GM12878 (cell line): ENCODE data around the gene SLC25A26. TPM values are rescaled to one million over a fixed set of nuclear protein-coding genes. Genes with fewer than 3 reads are reported as not detected.

ENCODE experiments used
- ATAC-seq: fragments of 200-7000 bp; cut with Tn5 transposase; 3 replicates; pipeline ENCODE4 v1.9.1; 2020; ENCODE audit warnings: mild to moderate bottlenecking, moderate library complexity
- BruUV-seq: library from RNA; stranded (reverse); fragments of 400-500 nt; replicated peaks from 2 replicates; lab custom pipeline; 2021; lab: Mats Ljungman, UMichigan
- CTCF ChIA-PET: fragments of 300-600 bp; sonication (Branson Sonifier 250); formaldehyde crosslinking; extraction: SDS; loops from one replicate; lab custom pipeline; 2021; ENCODE audit warnings: inconsistent platforms; lab: Yijun Ruan, JAX
- POLR2A ChIA-PET: fragments of 350-600 bp; formaldehyde crosslinking; extraction: SDS; loops from one replicate; lab custom pipeline; 2021; ENCODE audit warnings: inconsistent platforms; lab: Charles Lee
- RAD21 ChIA-PET: fragments of 300-600 bp; sonication (Branson Sonifier 250); formaldehyde crosslinking; loops from one replicate; lab custom pipeline; 2023; ENCODE audit warnings: antibody characterized with exemption; ENCODE audit not compliant: unreplicated experiment; lab: Charles Lee
- SMC1A ChIA-PET: fragments of 300-600 bp; sonication (Branson Sonifier 250); formaldehyde crosslinking; loops from one replicate; lab custom pipeline; 2023; ENCODE audit not compliant: unreplicated experiment, uncharacterized antibody; lab: Charles Lee
- DNase-seq: peaks from one replicate; pipeline ENCODE4 v3.0.0-alpha.2; 2011; ENCODE audit warnings: low read depth, low spot score
- FAIRE-seq: peaks from 3 replicates; lab custom pipeline; 2011; peaks lifted over from hg19 to GRCh38; lab: Jason Lieb, UNC
- H2AFZ ChIP-seq: 2 replicates; pipeline ENCODE4 v1.6.0; 2011; ENCODE audit warnings: low read depth, low read length, control low read depth; ENCODE audit not compliant: control insufficient read depth
- H3K27ac ChIP-seq: 2 replicates; pipeline ENCODE4 v1.5.1; 2011; ENCODE audit warnings: control low read depth; ENCODE audit not compliant: control insufficient read depth, insufficient read depth
- H3K27me3 ChIP-seq, 2 experiments: replicated peaks in 1 of 2; 2 replicates each; pipeline versions ENCODE4 v1.6.0 to v1.6.1; 2011; ENCODE audit warnings: low read length in 1 of 2; ENCODE audit not compliant: control insufficient read depth in 2 of 2, insufficient read depth in 2 of 2
- H3K36me3 ChIP-seq, 2 experiments: 2 replicates each; pipeline ENCODE4 v1.5.1; 2011; ENCODE audit warnings: low read length in 1 of 2; ENCODE audit not compliant: control insufficient read depth in 2 of 2, insufficient read depth in 2 of 2
- H3K4me1 ChIP-seq: 2 replicates; pipeline ENCODE4 v1.6.1; 2011; ENCODE audit warnings: mild to moderate bottlenecking, low read length, moderate library complexity, mixed read lengths; ENCODE audit not compliant: control insufficient read depth, insufficient read depth
- H3K4me2 ChIP-seq: 2 replicates; pipeline ENCODE4 v1.6.0; 2011; ENCODE audit warnings: control low read depth; ENCODE audit not compliant: control insufficient read depth, insufficient read depth
- H3K4me3 ChIP-seq: fragments of 200-600 bp; sonication (generic); 2 replicates; pipeline ENCODE4 v1.5.1; 2016
- H3K79me2 ChIP-seq: 2 replicates; pipeline ENCODE4 v1.6.0; 2011; ENCODE audit warnings: low read length; ENCODE audit not compliant: control insufficient read depth, insufficient read depth
- H3K9ac ChIP-seq: 2 replicates; pipeline ENCODE4 v1.8.0; 2011; ENCODE audit warnings: low read length, control low read depth, mixed read lengths; ENCODE audit not compliant: control insufficient read depth, insufficient read depth
- H3K9me3 ChIP-seq: replicated peaks from 3 replicates; pipeline ENCODE4 v1.5.1; 2011; ENCODE audit warnings: mild to moderate bottlenecking, low read length; ENCODE audit not compliant: control insufficient read depth, insufficient read depth
- H4K20me1 ChIP-seq: 2 replicates; pipeline ENCODE4 v1.6.0; 2011; ENCODE audit not compliant: control insufficient read depth, insufficient read depth
- ATF2 ChIP-seq: IDR thresholded peaks from 2 replicates; pipeline ENCODE4 v1.6.1; 2012; ENCODE audit warnings: low read length, inconsistent platforms
- BRCA1 ChIP-seq: IDR thresholded peaks from 2 replicates; pipeline ENCODE4 v1.6.1; 2011; ENCODE audit warnings: low read depth, low read length, improper control_type of control experiment
- CUX1 ChIP-seq: IDR thresholded peaks from 2 replicates; pipeline ENCODE4 v1.6.1; 2012; ENCODE audit warnings: improper control_type of control experiment, low read depth, low read length; ENCODE audit not compliant: insufficient replicate concordance
- DPF2 ChIP-seq: fragments of 450-650 bp; IDR thresholded peaks from 2 replicates; pipeline ENCODE4 v1.6.1; 2017; ENCODE audit warnings: mild to moderate bottlenecking
- IKZF1 ChIP-seq: fragments of 450-650 bp; conservative IDR thresholded peaks from 2 replicates; pipeline ENCODE4 v1.6.1; 2017; ENCODE audit warnings: antibody characterized with exemption, mild to moderate bottlenecking
- JUNB ChIP-seq: IDR thresholded peaks from 2 replicates; pipeline ENCODE4 v1.6.1; 2016; ENCODE audit warnings: antibody characterized with exemption, mild to moderate bottlenecking
- JUND ChIP-seq: IDR thresholded peaks from 2 replicates; pipeline ENCODE4 v1.6.1; 2012; ENCODE audit warnings: low read depth, mild to moderate bottlenecking, low read length, improper control_type of control experiment, moderate library complexity
- YBX1 ChIP-seq: fragments of 450-650 bp; IDR thresholded peaks from 2 replicates; pipeline ENCODE4 v1.6.1; 2016; ENCODE audit warnings: antibody characterized with exemption
- YY1 ChIP-seq: IDR thresholded peaks from 2 replicates; pipeline ENCODE4 v1.6.1; 2011; ENCODE audit warnings: low read depth, mild to moderate bottlenecking, low read length
- ZNF592 ChIP-seq: fragments of 450-650 bp; IDR thresholded peaks from 2 replicates; pipeline ENCODE4 v1.6.1; 2017; ENCODE audit warnings: mild to moderate bottlenecking, moderate library complexity
- WGBS: methylation state at CpG from one replicate; pipeline ENCODE4 v1.1.6; 2016; ENCODE audit warnings: low lambda C conversion rate; ENCODE audit not compliant: insufficient replicate concordance, insufficient coverage; ENCODE audit errors: missing lambda C conversion rate; 5-methylcytosine and 5-hydroxymethylcytosine counted together
- in situ Hi-C: fragments of 300-500 bp; cut with MboI; formaldehyde crosslinking; loops from 9 replicates; pipeline ENCODE4 v1.14.3; 2018; ENCODE audit warnings: mixed read lengths
- intact Hi-C: fragments of 100-400 bp; cut with micrococcal nuclease; formaldehyde crosslinking; loops from one replicate; pipeline ENCODE4 v1.14.2; 2022; ENCODE audit not compliant: unreplicated experiment
- polyA plus RNA-seq, 11 experiments: library from polyadenylated mRNA; depleted of rRNA in 4 of 11; unstranded in 6 of 11; stranded (reverse) in 5 of 11; fragments of >200 nt; fragmentation: Nextera tagmentation in 4 of 11; fragmentation: Illumina TruSeq in 1 of 11; extraction: Ambion mirVana in 4 of 11; extraction: Trizol in 1 of 11; gene quantifications; 1 replicate in 1 of 11; 2 replicates in 10 of 11; pipeline versions ENCODE4 v1.2.1 to v1.2.3, GENCODE V29; 2011 to 2016; ENCODE audit warnings: inconsistent platforms in 2 of 11, missing spikeins in 2 of 11, low read depth in 1 of 11
- total RNA-seq, 4 experiments: library from RNA; depleted of rRNA in 3 of 4; stranded (reverse); fragments of >200 nt in 3 of 4; fragmentation: Illumina TruSeq in 1 of 4; extraction: Trizol in 1 of 4; gene quantifications; 2 replicates each; pipeline versions ENCODE4 v1.2.1 to v1.2.3, GENCODE V29; 2013 to 2021

SLC25A26 gene
- total and polyA plus RNA-seq, 10 of the 15 experiments (the other 5 are each of a cell fraction or from before 2014, with no cell fraction given): 14.6 to 49.7 (median 24.9) TPM

- ChIA-PET SMC1A (interaction anchor here (0.9 to 2.5 kb wide), 3 partner anchors 9 to 77 kb away, joined by 3 to 10 read pairs (median 4); no protein-coding TSS in a partner anchor), RAD21 (interaction anchor here (1.5 kb wide), 1 partner anchor 8 kb away, joined by 4 read pairs; no protein-coding TSS in a partner anchor), POLR2A (no interaction called here), CTCF (interaction anchor here (0.6 to 3.3 kb wide), 7 partner anchors 13 to 28 kb away, joined by 3 to 18 read pairs (median 4); no protein-coding TSS in a partner anchor)
- Histone ChIP-seq H3K79me2 (no peaks in the 10 kb centered on the region), H3K4me2 (no peak overlapping the region), H2AFZ (no peak overlapping the region), H3K9ac (no peak overlapping the region), H3K36me3 (peaks cover 4 to 22% of the 10 kb centered on the region in 2 experiments), H3K27ac (no peak overlapping the region), H4K20me1 (no peaks in the 10 kb centered on the region), H3K4me3 (no peak overlapping the region), H3K9me3 (peaks cover 1% of the 10 kb centered on the region; the same call in 1 of the 3 replicates), H3K4me1 (no peaks in the 10 kb centered on the region), H3K27me3 (no peaks in the 10 kb centered on the region)
- ATAC-seq (no peak), FAIRE-seq (no peak), DNase-seq (no peak)
- BruUV-seq: no TSS peak
- in situ Hi-C loops: no loop called here
- intact Hi-C loops: no loop called here
- 98% methylated on average over 9 of the region's 9 CpGs for WGBS
- no peak for TF ChIP-seq BRCA1
- no peak for TF ChIP-seq IKZF1
- TF ChIP-seq ZNF592: no peak
- TF ChIP-seq JUND: no peak
- no peak for TF ChIP-seq DPF2
- TF ChIP-seq JUNB: no peak
- no peak for TF ChIP-seq YBX1
- TF ChIP-seq ATF2: no peak
- TF ChIP-seq YY1: no peak
- no peak for TF ChIP-seq CUX1
These were observed 158.8 kb downstream of the SLC25A26 start for GRCh38 chr3:66379565-66379964.
